SK-N-SH (cell line): ENCODE data around the gene PIK3R5. TPM values are rescaled to one million over a fixed set of nuclear protein-coding genes. Genes with fewer than 3 reads are reported as not detected.

Source experiments
- CTCF ChIA-PET: fragments of 300-600, 350-600 bp; formaldehyde crosslinking; extraction: SDS; loops from one replicate; lab custom pipeline; 2021; lab: Yijun Ruan, JAX
- POLR2A ChIA-PET: fragments of 350-600 bp; sonication (Branson Sonifier 250); formaldehyde crosslinking; extraction: SDS; loops from one replicate; lab custom pipeline; 2020; ENCODE audit warnings: antibody characterized with exemption, inconsistent platforms; lab: Yijun Ruan, JAX
- DNase-seq: peaks from one replicate; pipeline ENCODE4 v3.0.0; 2012
- H2AFZ ChIP-seq: fragments of 200-600 bp; sonication (generic); 2 replicates; pipeline ENCODE4 v1.8.1; 2016; ENCODE audit warnings: antibody characterized with exemption, mild to moderate bottlenecking, low read depth
- H3F3A ChIP-seq: fragments of 200-600 bp; sonication (generic); replicated peaks from 2 replicates; pipeline ENCODE3; 2016; ENCODE audit warnings: antibody characterized with exemption, mild to moderate bottlenecking; ENCODE audit not compliant: insufficient read depth
- H3K27ac ChIP-seq, 2 experiments: fragments of 200-500 bp in 1 of 2; fragments of 200-600 bp in 1 of 2; sonication (Bioruptor generic) in 1 of 2; sonication (generic), shearing (Covaris generic) in 1 of 2; 2 replicates each; pipeline versions ENCODE4 v1.5.1 to v1.6.1; 2014 to 2016; ENCODE audit warnings: low read depth in 2 of 2, inconsistent platforms in 1 of 2, low read length in 1 of 2, mild to moderate bottlenecking in 1 of 2, mixed read lengths in 1 of 2
- H3K27me3 ChIP-seq: fragments of 200-600 bp; sonication (generic), shearing (Covaris generic); 2 replicates; pipeline ENCODE4 v1.6.1; 2016; ENCODE audit warnings: mixed run types; ENCODE audit not compliant: insufficient read depth
- H3K36me3 ChIP-seq, 2 experiments: fragments of 200-500 bp in 1 of 2; fragments of 200-600 bp in 1 of 2; sonication (Bioruptor generic) in 1 of 2; sonication (generic) in 1 of 2; replicated peaks in 1 of 2; 2 replicates each; pipeline versions ENCODE3 to v1.5.1; 2014 to 2016; ENCODE audit warnings: low read length in 1 of 2, mild to moderate bottlenecking in 1 of 2; ENCODE audit not compliant: insufficient read depth in 2 of 2, control insufficient read depth in 1 of 2
- H3K4me1 ChIP-seq, 2 experiments: fragments of 200-500 bp in 1 of 2; fragments of 200-600 bp in 1 of 2; sonication (Bioruptor generic) in 1 of 2; sonication (generic), shearing (Covaris generic) in 1 of 2; 2 replicates each; pipeline versions ENCODE4 v1.5.1 to v1.6.1; 2014 to 2016; ENCODE audit warnings: low read depth in 1 of 2, low read length in 1 of 2, mixed run types in 1 of 2; ENCODE audit not compliant: insufficient read depth in 2 of 2, control insufficient read depth in 1 of 2
- H3K4me2 ChIP-seq: fragments of 200-600 bp; sonication (generic), shearing (Covaris generic); 2 replicates; pipeline ENCODE4 v1.6.1; 2017; ENCODE audit warnings: mixed run types
- H3K4me3 ChIP-seq, 2 experiments: fragments of 200-500 bp in 1 of 2; fragments of 200-600 bp in 1 of 2; sonication (Bioruptor generic) in 1 of 2; sonication (generic), shearing (Covaris generic) in 1 of 2; 2 replicates each; pipeline versions ENCODE4 v1.5.1 to v1.8.1; 2014 to 2016; ENCODE audit warnings: low read depth in 2 of 2, inconsistent platforms in 1 of 2, low read length in 1 of 2, mild to moderate bottlenecking in 1 of 2, mixed read lengths in 1 of 2, moderate library complexity in 1 of 2
- H3K79me2 ChIP-seq: fragments of 200-600 bp; sonication (generic); 2 replicates; pipeline ENCODE4 v1.8.1; 2017; ENCODE audit warnings: mild to moderate bottlenecking; ENCODE audit not compliant: insufficient read depth
- H3K9ac ChIP-seq: fragments of 200-600 bp; sonication (generic); 2 replicates; pipeline ENCODE4 v1.6.1; 2017; ENCODE audit warnings: mixed run types
- H3K9me2 ChIP-seq: fragments of 200-600 bp; sonication (generic); 2 replicates; pipeline ENCODE4 v1.6.1; 2017; ENCODE audit warnings: mixed run types
- H3K9me3 ChIP-seq: fragments of 200-600 bp; sonication (generic); 2 replicates; pipeline ENCODE4 v1.6.1; 2017; ENCODE audit warnings: mixed run types, mild to moderate bottlenecking, moderate library complexity
- H4K20me1 ChIP-seq: fragments of 200-600 bp; sonication (generic); 2 replicates; pipeline ENCODE4 v1.6.1; 2017; ENCODE audit warnings: mild to moderate bottlenecking, mixed run types; ENCODE audit not compliant: insufficient read depth
- CHD2 ChIP-seq: fragments of 150-350 bp; IDR thresholded peaks from 2 replicates; pipeline ENCODE4 v1.6.1; 2018; ENCODE audit warnings: low read length; ENCODE audit not compliant: partially characterized antibody
- EZH2phosphoT487 ChIP-seq: fragments of 200-600 bp; sonication (generic); IDR thresholded peaks from 2 replicates; pipeline ENCODE4 v1.6.1; 2017; ENCODE audit warnings: low read depth, mixed run types, mild to moderate bottlenecking, antibody characterized with exemption, moderate library complexity, borderline replicate concordance
- FOSL2 ChIP-seq: IDR thresholded peaks from 2 replicates; pipeline ENCODE4 v1.4.0; 2012; ENCODE audit warnings: low read depth, mild to moderate bottlenecking, moderate library complexity, borderline replicate concordance
- MAX ChIP-seq: IDR thresholded peaks from 2 replicates; pipeline ENCODE4 v1.4.0; 2012; ENCODE audit warnings: low read depth
- POLR2AphosphoS5 ChIP-seq: IDR thresholded peaks from 2 replicates; pipeline ENCODE4 v1.6.1; 2012; ENCODE audit warnings: low read depth, low read length
- RCOR1 ChIP-seq: fragments of 150-350 bp; IDR thresholded peaks from 2 replicates; pipeline ENCODE4 v1.6.1; 2017; ENCODE audit warnings: antibody characterized with exemption, low read length
- REST ChIP-seq: IDR thresholded peaks from 2 replicates; pipeline ENCODE4 v1.6.1; 2012; ENCODE audit warnings: mild to moderate bottlenecking, low read depth, low read length, moderate library complexity
- RXRA ChIP-seq: IDR thresholded peaks from 2 replicates; pipeline ENCODE4 v1.4.0; 2012; ENCODE audit warnings: low read depth, mild to moderate bottlenecking, borderline replicate concordance
- SMC3 ChIP-seq: IDR thresholded peaks from 2 replicates; pipeline ENCODE4 v1.6.1; 2012; ENCODE audit warnings: low read depth, low read length, improper control_type of control experiment
- TEAD4 ChIP-seq: IDR thresholded peaks from 2 replicates; pipeline ENCODE4 v1.4.0; 2012; ENCODE audit warnings: mild to moderate bottlenecking, borderline replicate concordance; ENCODE audit not compliant: insufficient read depth
- USF2 ChIP-seq: fragments of 150-350 bp; IDR thresholded peaks from 2 replicates; pipeline ENCODE4 v1.6.1; 2017; ENCODE audit warnings: antibody characterized with exemption, low read length, low read depth, borderline replicate concordance
- WGBS: methylation state at CpG from one replicate; pipeline ENCODE4 v1.1.6; 2017; ENCODE audit warnings: low lambda C conversion rate; 5-methylcytosine and 5-hydroxymethylcytosine counted together
- polyA plus RNA-seq, 3 experiments: library from polyadenylated mRNA; depleted of rRNA; stranded (reverse); fragments of >200 nt; gene quantifications; 2 replicates each; pipeline ENCODE4 v1.2.3, GENCODE V29; 2012
- TF ChIP-seq, protein P1 (sequence below): fragments of 150-350 bp; IDR thresholded peaks from 2 replicates; pipeline ENCODE4 v1.6.1; 2016; ENCODE audit warnings: mild to moderate bottlenecking, low read depth, low read length

PIK3R5 gene
- polyA plus RNA-seq, 1 of the 3 experiments (the other 2 are of a cell fraction) = not detected

DNA sequence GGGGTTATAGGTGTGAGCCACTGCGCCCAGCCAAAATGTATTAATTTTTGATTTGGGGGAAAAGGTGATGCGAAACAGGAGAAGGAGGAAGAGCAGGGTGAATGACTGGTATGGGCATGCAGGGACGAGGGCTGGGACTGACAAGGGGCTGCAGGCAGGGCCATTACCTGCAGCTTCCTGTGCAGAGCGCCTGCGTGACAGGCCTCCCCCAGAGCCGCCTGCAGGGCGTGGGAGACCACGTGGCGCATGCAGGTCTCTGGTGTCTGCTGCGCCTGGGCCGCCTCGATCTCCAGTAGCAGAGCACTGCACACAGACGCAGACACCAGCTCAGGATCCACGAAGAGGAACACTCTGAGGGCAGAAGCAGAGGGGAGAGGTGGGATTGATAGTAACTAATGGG, 130.4 kb downstream of the PIK3R5 start:
- H3K27ac ChIP-seq = no peak overlapping the region
- H3F3A ChIP-seq = no peaks in the 10 kb centered on the region
- H3K4me2 ChIP-seq = no peak overlapping the region
- CTCF ChIA-PET = no interaction called here
- H3K9me3 ChIP-seq = no peaks in the 10 kb centered on the region
- no peak overlapping the region for H3K4me3 ChIP-seq
- 10% methylated on average over 7 of the region's 14 CpGs for WGBS
- no peak overlapping the region for H3K9ac ChIP-seq
- DNase-seq = no peak
- H3K9me2 ChIP-seq = no peaks in the 10 kb centered on the region
- peaks cover 75% of the 10 kb centered on the region for H3K27me3 ChIP-seq
- no peak overlapping the region for H2AFZ ChIP-seq
- H3K79me2 ChIP-seq = no peaks in the 10 kb centered on the region
- H3K36me3 ChIP-seq = no peaks in the 10 kb centered on the region
- H4K20me1 ChIP-seq = no peaks in the 10 kb centered on the region
- TF ChIP-seq EZH2phosphoT487 = no peak
- TF ChIP-seq RCOR1 = no peak
- TF ChIP-seq MAX = no peak
- no peak for TF ChIP-seq FOSL2
- TF ChIP-seq SMC3 = no peak
- TF ChIP-seq USF2 = no peak
- no peak for TF ChIP-seq POLR2AphosphoS5
- TF ChIP-seq RXRA = no peak
- no peak for TF ChIP-seq TEAD4
- TF ChIP-seq CHD2 = no peak
- TF ChIP-seq, protein P1, sequence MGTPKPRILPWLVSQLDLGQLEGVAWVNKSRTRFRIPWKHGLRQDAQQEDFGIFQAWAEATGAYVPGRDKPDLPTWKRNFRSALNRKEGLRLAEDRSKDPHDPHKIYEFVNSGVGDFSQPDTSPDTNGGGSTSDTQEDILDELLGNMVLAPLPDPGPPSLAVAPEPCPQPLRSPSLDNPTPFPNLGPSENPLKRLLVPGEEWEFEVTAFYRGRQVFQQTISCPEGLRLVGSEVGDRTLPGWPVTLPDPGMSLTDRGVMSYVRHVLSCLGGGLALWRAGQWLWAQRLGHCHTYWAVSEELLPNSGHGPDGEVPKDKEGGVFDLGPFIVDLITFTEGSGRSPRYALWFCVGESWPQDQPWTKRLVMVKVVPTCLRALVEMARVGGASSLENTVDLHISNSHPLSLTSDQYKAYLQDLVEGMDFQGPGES = no peak
- no peak for TF ChIP-seq REST
- TF ChIP-seq, all 33 proteins: peak for 0
- POLR2A ChIA-PET = no interaction called here
- H3K4me1 ChIP-seq = no peaks in the 10 kb centered on the region
